ENCODE measurements around the gene RNF4. TPM values are rescaled to one million over a fixed set of nuclear protein-coding genes. Genes with fewer than 3 reads are reported as not detected.

The RNF4 gene
- polyA plus RNA-seq, 6 donors from 2014 or later: 48.9 to 87.9 (median 64.8) TPM

DNA sequence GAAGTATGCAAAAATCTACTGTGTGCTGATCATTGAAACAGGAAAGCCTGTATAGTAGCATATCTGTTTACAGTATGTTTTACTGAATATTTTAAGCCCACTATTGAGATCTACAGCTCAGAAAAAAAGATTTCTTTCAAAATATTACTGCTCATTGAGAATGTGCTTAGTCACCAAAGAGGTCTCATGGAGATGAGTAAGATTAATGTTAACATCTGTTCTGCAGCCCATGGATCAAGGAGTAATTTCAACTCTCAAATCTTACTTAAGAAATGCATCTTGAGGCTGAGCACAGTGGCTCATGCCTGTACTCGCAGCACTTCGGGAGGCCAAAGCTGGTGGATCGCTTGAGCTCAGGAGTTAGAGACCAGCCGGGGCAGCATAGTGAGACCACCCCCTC, 3.3 kb downstream of the RNF4 start:
- H3K4me3 Mint-ChIP-seq: peak overlapping the region in 3 of 8 donors; percentile 16 to 96 (median 34)
- no peaks in the 10 kb centered on the region for H3K27me3 Mint-ChIP-seq
- peaks cover 0 to 6% of the 10 kb centered on the region in 2 donors for H3K36me3 Mint-ChIP-seq
- ATAC-seq (ENCODE audit: low read depth in 2 of 2) (no peak), DNase-seq (no peak)
- H3K4me1 Mint-ChIP-seq: peaks cover 35 to 69% (median 51%) of the 10 kb centered on the region in 3 donors
- H3K9me3 Mint-ChIP-seq: no peaks in the 10 kb centered on the region
- peak overlapping the region in 2 of 6 donors; percentile 2 to 77 for H3K27ac Mint-ChIP-seq

DNA sequence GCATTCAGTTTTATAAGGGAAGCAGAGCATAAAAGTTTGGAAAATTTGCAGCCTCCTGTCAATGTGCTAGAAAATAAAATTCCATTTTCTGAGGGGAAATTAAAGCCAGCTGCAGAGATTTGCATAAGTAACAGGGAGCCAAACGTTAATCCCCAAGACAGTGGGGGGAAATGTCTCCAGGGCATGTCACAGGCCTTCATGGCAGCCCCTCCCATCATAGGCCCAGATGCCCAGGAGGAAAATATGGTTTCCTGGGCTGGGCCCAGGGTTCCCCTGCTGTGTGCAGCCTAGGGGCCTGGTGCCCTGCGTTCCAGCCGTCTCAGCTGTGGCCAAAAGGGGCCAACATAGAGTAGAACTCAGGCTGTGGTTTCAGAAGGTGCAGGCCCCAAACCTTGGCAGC, 9.3 kb downstream of the RNF4 start:
- no peak for DNase-seq
- Mint-ChIP-seq H3K36me3 (peaks cover 0 to 6% of the 10 kb centered on the region in 2 donors), H3K27me3 (no peaks in the 10 kb centered on the region), H3K27ac (peak overlapping the region in 5 of 6 donors; percentile 14 to 85 (median 33)), H3K4me1 (peaks cover 61 to 91% (median 70%) of the 10 kb centered on the region in 3 donors), H3K4me3 (peak overlapping the region in 3 of 8 donors; percentile 15 to 30 (median 17)), H3K9me3 (no peaks in the 10 kb centered on the region)
- no peak for ATAC-seq (ENCODE audit: low read depth in 2 of 2)

DNA sequence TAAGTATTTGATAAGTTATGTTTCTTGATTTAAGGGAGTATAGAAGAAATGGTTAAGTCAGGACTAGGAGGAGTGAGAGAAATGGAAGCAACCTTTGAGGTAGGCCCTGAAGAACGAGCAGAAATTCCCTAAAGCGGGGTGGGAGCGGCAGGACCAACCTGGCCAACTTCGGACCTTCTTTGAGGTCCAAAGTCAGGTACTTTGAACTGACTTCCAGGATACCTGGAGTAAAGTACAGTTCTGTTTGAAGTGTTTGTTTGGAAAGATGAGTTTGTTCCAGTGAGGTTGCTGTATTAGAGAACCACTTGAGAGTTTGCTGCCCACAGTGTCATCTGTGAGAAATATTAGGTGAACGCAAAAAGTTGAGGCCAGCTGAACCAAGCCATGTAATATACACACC, 11.7 kb downstream of the RNF4 start:
- peak overlapping the region in 1 of 8 donors; percentile 2 for H3K4me3 Mint-ChIP-seq
- DNase-seq: no peak
- H3K36me3 Mint-ChIP-seq: peaks cover 0 to 6% of the 10 kb centered on the region in 2 donors
- no peak for ATAC-seq (ENCODE audit: low read depth in 2 of 2)
- peaks cover 77 to 96% (median 84%) of the 10 kb centered on the region in 3 donors for H3K4me1 Mint-ChIP-seq
- no peaks in the 10 kb centered on the region for H3K9me3 Mint-ChIP-seq
- H3K27ac Mint-ChIP-seq: peak overlapping the region in 4 of 6 donors; percentile 26 to 96 (median 76)
- H3K27me3 Mint-ChIP-seq: no peaks in the 10 kb centered on the region

DNA sequence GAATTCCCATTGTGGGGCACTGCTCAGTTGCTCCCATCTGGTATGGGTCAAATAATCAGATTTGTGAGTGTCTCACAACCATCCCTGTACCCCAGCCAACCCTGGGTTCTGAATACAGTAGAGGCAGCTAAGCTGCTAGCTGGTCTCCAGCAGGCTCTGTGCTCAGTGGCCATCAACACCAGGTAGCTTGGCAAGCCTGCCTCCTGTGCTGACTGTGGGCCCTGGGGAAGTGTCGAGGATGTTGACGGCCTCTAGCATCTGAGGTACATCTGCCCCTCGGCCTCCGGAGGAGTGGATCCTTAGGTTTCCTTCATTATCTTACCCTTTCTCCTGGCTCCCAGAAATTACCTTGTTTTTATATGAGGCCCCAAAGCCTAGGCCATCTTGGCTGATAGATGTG, 13.3 kb downstream of the RNF4 start:
- ATAC-seq (ENCODE audit: low read depth in 2 of 2) (no peak), DNase-seq (no peak)
- H3K9me3 Mint-ChIP-seq: no peaks in the 10 kb centered on the region
- no peaks in the 10 kb centered on the region for H3K27me3 Mint-ChIP-seq
- peak overlapping the region; percentile 79 to 95 (median 88) for H3K27ac Mint-ChIP-seq
- peak overlapping the region in 6 of 8 donors; percentile 35 to 82 (median 56) for H3K4me3 Mint-ChIP-seq
- H3K36me3 Mint-ChIP-seq: no peaks in the 10 kb centered on the region
- H3K4me1 Mint-ChIP-seq: peaks cover 79 to 96% (median 89%) of the 10 kb centered on the region in 3 donors

DNA sequence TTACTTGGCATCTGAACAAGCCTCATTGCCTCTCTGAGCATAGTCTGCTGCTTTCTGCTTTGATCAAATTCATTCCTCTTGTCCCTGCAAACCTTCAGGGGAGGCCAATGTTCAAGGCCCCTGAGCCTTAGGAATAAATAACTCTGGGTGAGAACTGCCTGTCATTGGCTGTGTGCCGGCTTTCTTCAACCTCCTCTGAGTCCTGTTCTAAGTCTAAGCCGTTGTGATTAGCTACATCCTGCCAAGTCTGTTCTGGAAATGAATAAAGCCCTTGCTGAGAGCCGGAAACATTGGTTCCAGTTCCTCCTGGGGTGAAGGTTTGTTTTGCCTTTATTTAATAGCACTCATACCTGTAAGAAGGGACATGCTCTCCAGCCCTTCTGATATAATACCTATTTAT, 13.8 kb downstream of the RNF4 start:
- peak overlapping the region in 7 of 8 donors; percentile 46 to 82 (median 74) for H3K4me3 Mint-ChIP-seq
- H3K4me1 Mint-ChIP-seq: peaks cover 77 to 96% (median 88%) of the 10 kb centered on the region in 3 donors
- no peaks in the 10 kb centered on the region for H3K27me3 Mint-ChIP-seq
- ATAC-seq (ENCODE audit: low read depth in 2 of 2): no peak
- no peak for DNase-seq
- no peaks in the 10 kb centered on the region for H3K36me3 Mint-ChIP-seq
- H3K27ac Mint-ChIP-seq: peak overlapping the region; percentile 79 to 95 (median 92)
- H3K9me3 Mint-ChIP-seq: no peaks in the 10 kb centered on the region

DNA sequence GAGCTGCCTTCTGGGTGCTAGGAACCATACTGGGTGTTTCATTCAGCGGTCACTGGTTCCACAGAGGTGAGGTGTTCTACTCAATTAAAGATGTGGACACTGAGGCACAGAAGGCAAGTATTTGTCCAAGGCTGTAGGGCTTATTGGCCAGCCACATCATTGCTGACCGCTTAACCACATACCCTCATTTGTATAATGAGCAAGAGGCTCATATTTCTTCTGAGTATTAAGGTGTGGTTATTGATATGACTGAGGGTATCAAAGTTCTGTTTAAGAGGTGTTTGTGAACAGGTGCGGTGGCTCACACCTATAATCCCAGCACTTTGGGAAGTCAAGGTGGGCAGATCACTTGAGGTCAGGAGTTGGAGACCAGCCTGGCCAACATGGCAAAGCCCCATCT, 14.3 kb downstream of the RNF4 start:
- H3K4me3 Mint-ChIP-seq: peak overlapping the region in 5 of 8 donors; percentile 40 to 82 (median 60)
- H3K36me3 Mint-ChIP-seq: no peaks in the 10 kb centered on the region
- H3K27me3 Mint-ChIP-seq: no peaks in the 10 kb centered on the region
- DNase-seq: no peak
- ATAC-seq (ENCODE audit: low read depth in 2 of 2): no peak
- H3K9me3 Mint-ChIP-seq: no peaks in the 10 kb centered on the region
- peaks cover 77 to 96% (median 88%) of the 10 kb centered on the region in 3 donors for H3K4me1 Mint-ChIP-seq
- peak overlapping the region; percentile 33 to 95 (median 66) for H3K27ac Mint-ChIP-seq

DNA sequence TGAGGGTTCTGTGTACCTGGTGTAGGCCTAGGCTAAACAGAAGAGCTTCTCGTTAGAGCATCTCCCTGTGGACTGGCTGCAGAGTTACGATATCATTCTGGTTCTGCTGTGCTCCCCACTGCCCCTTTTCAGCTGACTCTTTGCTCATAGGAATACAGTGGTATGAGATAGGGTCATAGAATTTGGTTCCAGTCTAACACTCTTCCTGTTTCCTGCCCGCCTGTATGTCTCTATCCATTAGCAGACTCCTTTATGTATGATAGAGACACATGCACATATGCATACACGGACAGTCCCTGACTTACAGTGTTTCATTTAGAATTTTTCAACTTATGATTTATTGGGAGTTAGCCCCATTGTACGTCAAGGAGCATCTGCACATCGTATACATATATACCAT, 15.3 kb downstream of the RNF4 start:
- no peaks in the 10 kb centered on the region for H3K9me3 Mint-ChIP-seq

DNA sequence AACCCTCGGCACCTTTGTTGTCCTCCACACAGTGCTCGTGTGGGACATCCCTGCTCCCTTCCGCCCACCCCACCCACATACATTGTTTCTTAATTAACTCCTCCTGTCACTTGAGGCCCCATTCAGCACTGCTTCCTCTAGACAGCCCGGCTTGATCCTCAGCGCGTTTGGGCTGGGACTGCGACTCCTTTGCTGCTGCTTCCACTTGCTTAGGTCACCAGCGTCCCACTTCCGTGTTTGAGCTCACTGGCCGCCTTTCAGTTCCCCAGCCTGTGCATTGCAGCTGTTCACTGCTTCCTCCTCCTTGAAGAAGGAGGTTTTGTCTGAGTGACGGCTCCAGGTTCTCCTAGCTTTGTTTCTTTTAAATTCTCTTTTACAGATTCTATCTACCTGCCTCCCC, 16.1 kb downstream of the RNF4 start:
- Mint-ChIP-seq H3K27me3 (no peaks in the 10 kb centered on the region), H3K4me3 (peak overlapping the region; percentile 53 to 92 (median 82)), H3K4me1 (peaks cover 64 to 87% (median 84%) of the 10 kb centered on the region in 3 donors), H3K27ac (peak overlapping the region; percentile 89 to 98 (median 95)), H3K36me3 (peaks cover 0 to 2% of the 10 kb centered on the region in 2 donors), H3K9me3 (no peaks in the 10 kb centered on the region)
- peak; percentile 83 for DNase-seq
- ATAC-seq (ENCODE audit: low read depth in 2 of 2): peak; percentile 94 to 95

More for the DNA sequence above, 15.3 kb downstream of the RNF4 start:
- peaks cover 71 to 90% (median 86%) of the 10 kb centered on the region in 3 donors for H3K4me1 Mint-ChIP-seq
- H3K27me3 Mint-ChIP-seq: no peaks in the 10 kb centered on the region
- ATAC-seq (ENCODE audit: low read depth in 2 of 2): peak in 1 of 2 donors; percentile 4
- peak overlapping the region; percentile 52 to 83 (median 78) for H3K4me3 Mint-ChIP-seq
- H3K27ac Mint-ChIP-seq: peak overlapping the region; percentile 36 to 98 (median 92)
- no peaks in the 10 kb centered on the region for H3K36me3 Mint-ChIP-seq
- peak; percentile 25 for DNase-seq

DNA sequence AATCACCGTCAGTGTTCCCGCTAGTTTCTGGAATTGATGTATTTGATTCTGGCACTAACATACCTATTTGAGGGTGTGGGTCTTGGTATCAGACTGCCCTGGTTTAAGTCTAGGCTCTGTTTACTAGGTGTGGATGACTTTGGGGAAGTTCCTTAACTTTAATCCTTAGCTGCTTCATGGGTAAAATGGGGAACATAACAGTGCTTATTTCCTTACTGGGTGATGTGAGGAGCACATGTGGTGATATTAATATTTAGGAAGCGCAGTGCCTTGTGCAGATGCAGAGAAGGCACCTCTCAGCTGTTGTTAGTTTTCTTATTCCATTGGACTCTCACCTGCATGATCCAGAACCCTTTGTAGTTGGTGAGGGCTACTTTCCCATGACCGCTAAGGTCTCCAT, 17.1 kb downstream of the RNF4 start:
- no peak for ATAC-seq (ENCODE audit: low read depth in 2 of 2)
- Mint-ChIP-seq H3K27ac (peak overlapping the region; percentile 89 to 98 (median 95)), H3K27me3 (no peaks in the 10 kb centered on the region), H3K4me1 (peaks cover 63 to 85% (median 75%) of the 10 kb centered on the region in 3 donors), H3K9me3 (no peaks in the 10 kb centered on the region), H3K36me3 (peaks cover 0 to 9% of the 10 kb centered on the region in 2 donors), H3K4me3 (peak overlapping the region; percentile 44 to 90 (median 79))
- no peak for DNase-seq

DNA sequence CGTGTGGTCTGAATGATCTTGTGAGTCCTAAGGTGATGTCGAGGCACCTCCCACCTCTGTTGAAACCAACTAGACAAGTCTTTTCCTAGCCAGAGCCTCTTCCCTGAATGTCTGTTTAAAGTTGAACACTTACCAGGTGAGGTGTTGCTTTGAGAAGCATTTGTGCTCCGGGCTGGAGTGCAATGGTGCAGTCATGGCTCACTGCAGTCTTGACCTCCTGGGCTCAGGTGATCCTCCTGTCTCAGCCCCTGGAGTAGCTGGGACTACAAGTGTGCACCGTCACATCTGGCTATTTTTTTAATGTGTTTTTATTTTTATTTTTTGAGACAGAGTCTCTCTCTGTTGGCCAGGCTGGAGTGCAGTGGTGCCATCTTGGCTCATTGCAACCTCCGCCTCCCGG, 18.1 kb downstream of the RNF4 start:
- H3K4me1 Mint-ChIP-seq: peaks cover 58 to 75% (median 65%) of the 10 kb centered on the region in 3 donors
- peak overlapping the region in 7 of 8 donors; percentile 35 to 90 (median 80) for H3K4me3 Mint-ChIP-seq
- DNase-seq: no peak
- H3K27ac Mint-ChIP-seq: peak overlapping the region; percentile 79 to 98 (median 90)
- no peaks in the 10 kb centered on the region for H3K9me3 Mint-ChIP-seq
- H3K27me3 Mint-ChIP-seq: no peaks in the 10 kb centered on the region
- H3K36me3 Mint-ChIP-seq: peaks cover 0 to 9% of the 10 kb centered on the region in 2 donors
- ATAC-seq (ENCODE audit: low read depth in 2 of 2): no peak

DNA sequence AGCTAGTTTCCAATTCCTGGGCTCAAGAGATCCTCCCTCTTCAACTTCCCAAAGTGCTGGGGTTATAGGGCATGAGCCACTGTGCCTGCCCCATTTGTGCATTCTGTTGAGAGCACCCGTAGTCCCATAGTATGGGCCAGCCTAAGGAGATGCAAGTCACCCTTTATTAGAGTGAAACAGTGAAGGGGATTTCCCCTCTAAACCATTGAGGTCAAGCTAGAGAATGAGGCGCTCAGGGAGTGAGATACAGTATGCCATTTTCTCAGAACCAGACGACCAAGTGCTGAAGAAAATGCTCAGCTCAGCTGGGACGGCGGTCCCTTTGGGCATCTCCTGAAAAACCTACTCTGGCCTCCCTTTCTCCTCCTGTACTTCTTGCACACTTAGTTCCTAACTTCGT, 18.7 kb downstream of the RNF4 start:
- Mint-ChIP-seq H3K4me3 (peak overlapping the region in 5 of 8 donors; percentile 32 to 79 (median 57)), H3K36me3 (peaks cover under 1 to 10% of the 10 kb centered on the region in 2 donors), H3K27ac (peak overlapping the region in 4 of 6 donors; percentile 83 to 93 (median 90)), H3K27me3 (no peaks in the 10 kb centered on the region), H3K4me1 (peaks cover 54 to 70% (median 60%) of the 10 kb centered on the region in 3 donors), H3K9me3 (no peaks in the 10 kb centered on the region)
- DNase-seq (no peak), ATAC-seq (ENCODE audit: low read depth in 2 of 2) (peak in 1 of 2 donors; percentile 15)

DNA sequence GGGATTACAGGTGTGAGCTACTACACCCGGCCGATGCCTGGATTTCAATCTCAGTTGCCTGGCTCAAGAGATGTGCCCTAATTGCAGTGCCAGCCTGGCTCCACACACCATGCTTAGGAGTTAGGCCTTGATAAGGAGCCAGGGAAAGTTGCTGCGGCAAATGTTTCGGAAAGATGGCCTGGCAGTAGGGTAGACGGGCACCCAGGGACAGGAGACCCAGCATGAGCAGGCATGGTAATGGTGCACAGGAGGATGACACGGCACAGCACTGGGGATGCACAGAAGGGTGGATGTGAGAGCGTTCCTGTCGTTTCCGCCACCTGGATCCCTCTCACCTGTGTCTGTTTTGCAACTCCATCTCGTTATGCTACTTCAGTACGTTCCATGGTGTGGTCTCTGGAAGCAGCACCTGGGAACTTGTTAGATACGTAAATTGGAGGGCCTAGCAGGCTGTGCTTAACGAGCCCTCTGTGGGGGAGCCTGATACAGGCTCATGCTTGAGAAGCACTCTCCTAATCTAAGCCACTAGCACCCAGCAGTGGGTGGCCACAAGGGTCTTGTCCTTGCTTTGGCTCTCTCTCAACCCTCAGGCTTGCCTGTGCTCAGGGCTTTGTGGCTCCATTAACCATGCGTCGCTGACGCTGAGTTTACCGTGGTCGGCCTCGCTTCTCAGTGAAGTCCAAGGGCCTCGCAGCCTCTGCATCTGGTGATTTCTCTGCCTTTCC, 20.3 kb downstream of the RNF4 start:
- ATAC-seq (ENCODE audit: low read depth in 2 of 2): no peak
- Mint-ChIP-seq H3K36me3 (peaks cover 8 to 16% of the 10 kb centered on the region in 2 donors), H3K4me1 (peaks cover 50 to 64% (median 56%) of the 10 kb centered on the region in 3 donors), H3K4me3 (peak overlapping the region in 3 of 8 donors; percentile 24 to 64 (median 47)), H3K9me3 (peaks cover 0 to 2% (median 0%) of the 10 kb centered on the region in 7 donors), H3K27ac (peak overlapping the region in 3 of 6 donors; percentile 20 to 93 (median 59)), H3K27me3 (no peaks in the 10 kb centered on the region)
- DNase-seq: no peak

DNA sequence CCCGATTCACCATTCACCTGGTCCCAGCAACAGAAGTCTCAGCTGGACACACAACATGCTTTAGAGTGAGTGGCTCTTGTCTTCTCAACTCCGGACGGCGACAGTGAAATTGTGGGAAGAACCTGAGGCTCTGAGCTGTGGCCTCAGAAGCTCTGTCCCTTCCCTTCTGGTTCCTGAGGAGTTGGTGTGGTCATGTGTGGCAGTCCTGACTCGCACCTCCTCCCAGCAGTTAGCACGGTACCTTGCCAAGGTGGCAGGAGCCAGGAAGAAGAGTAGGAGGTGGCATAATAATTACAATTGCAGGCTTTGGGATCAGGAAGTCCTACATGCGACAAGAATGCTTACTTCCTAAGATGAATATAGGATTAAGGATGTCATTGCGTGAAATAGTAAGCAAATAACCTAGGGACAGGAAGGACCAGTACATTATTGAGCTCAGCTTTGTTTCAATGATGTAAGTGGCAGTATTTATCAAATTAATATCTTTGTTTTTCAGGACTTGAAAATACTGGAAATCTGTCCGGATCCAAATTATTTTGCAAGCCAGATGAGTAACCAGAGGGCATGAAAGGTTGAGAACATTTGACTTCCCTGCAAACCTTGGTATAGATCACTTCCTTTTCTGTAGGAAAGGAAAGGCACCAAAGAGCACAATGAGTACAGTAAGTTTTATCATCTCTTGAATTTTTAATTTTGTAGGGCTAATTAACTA, 21.1 kb downstream of the RNF4 start:
- H3K9me3 Mint-ChIP-seq: peaks cover 0 to 2% (median 0%) of the 10 kb centered on the region in 7 donors
- H3K27ac Mint-ChIP-seq: peak overlapping the region in 2 of 6 donors; percentile 49 to 70
- ATAC-seq (ENCODE audit: low read depth in 2 of 2) (no peak), DNase-seq (no peak)
- H3K4me1 Mint-ChIP-seq: peaks cover 42 to 57% (median 56%) of the 10 kb centered on the region in 3 donors
- H3K27me3 Mint-ChIP-seq: no peaks in the 10 kb centered on the region
- peak overlapping the region in 1 of 8 donors; percentile 8 for H3K4me3 Mint-ChIP-seq
- H3K36me3 Mint-ChIP-seq: peaks cover 8 to 16% of the 10 kb centered on the region in 2 donors

Data from naive B cell (primary cell).